Medulla oblongata (tissue), 1 donor: ENCODE results near the gene DRD4.
A peak's percentile ranks its signal among the peaks of the same experiment; 100 is the strongest.

Experiments used
- DNase-seq: peaks from one replicate; pipeline ENCODE4 v3.0.0-alpha.2; 2015; ENCODE audit errors: extremely low spot score

Gene DRD4

DNA sequence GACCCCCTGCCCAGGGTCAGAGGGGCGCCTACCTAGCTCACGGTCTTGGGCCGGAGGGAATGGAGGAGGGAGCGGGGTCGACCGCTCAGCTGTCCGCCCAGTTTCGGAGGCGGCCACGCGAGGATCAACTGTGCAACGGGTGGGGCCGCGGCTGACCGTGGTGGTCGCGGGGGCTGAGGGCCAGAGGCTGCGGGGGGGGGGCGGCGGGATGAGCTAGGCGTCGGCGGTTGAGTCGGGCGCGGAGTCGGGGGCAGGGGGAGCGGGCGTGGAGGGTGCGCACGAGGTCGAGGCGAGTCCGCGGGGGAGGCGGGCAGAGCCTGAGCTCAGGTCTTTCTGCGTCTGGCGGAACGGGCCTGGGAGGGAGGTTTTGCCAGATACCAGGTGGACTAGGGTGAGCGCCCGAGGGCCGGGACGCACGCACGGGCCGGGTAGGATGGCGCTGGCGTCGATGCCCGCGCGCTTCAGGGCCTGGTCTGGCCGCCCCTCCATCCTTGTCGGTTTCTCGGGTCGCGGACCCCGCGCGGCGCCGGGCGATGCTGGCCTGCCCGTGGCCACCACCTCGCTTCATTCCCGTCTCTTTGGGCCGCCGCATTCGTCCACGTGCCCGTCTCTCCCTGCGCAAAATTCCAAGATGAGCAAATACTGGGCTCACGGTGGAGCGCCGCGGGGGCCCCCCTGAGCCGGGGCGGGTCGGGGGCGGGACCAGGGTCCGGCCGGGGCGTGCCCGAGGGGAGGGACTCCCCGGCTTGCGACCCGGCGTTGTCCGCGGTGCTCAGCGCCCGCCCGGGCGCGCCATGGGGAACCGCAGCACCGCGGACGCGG lies at the start of gene DRD4:
DRD4 (plus strand) TSS at position 759 of the 822 bp plus-strand sequence; CDS start at position 795, 36 bp downstream.
- peak; percentile 30 for DNase-seq

DNA sequence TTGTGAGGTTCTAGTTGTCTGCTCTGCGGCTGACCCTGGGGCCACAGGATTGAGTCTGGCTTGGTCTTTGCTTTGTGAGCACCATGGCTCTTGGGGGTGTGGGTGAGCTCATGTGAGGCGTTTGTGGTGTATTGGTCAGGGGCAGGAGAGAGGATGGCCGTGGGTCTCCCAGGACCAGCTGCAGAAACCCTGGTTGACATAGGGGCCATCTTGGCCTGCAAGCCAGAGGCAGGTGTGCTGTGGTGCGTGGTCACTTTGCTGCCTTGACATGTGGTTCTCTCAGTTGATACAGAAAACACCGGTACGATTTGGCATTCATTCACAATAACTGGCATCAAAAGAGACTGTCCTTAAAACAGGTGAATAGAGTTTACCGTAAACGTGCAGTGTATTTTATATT lies 49.5 kb upstream of the DRD4 start:
- DNase-seq: no peak

DNA sequence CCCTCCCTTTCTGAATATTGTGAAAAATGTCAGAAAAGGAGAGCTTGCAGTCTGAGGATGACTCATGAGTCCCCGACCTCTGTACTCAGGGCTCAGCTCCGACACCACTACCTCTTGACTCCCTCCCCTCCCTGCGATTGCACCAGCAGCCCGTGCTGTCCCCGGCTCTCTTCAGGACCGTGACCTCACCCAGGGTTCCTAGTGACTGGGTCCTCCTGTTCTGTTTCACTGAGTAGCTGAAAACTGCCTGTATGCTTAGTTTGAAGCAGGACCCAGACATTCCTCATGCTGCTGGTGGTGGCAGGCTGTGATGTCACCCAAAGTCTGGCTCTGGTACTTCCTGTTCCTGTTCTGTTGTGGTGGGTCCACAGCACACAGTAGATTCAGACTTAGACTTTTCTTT lies 49.1 kb upstream of the DRD4 start:
- DNase-seq: no peak

DNA sequence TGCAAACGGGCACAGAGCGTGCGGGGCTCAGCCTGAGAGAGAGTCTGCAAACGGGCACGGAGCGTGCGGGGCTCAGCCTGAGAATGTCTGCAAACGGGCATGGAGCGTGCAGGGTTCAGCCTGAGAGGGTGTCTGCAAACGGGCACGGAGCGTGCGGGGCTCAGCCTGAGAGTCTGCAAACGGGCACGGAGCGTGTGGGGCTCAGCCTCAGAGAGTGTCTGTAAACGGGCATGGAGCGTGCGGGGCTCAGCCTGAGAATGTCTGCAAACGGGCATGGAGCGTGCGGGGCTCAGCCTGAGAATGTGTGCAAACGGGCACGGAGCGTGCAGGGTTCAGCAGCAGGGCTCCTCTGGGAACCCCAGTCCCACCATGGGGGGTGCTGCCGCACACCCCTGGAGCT lies 47.3 kb upstream of the DRD4 start:
- no peak for DNase-seq

DNA sequence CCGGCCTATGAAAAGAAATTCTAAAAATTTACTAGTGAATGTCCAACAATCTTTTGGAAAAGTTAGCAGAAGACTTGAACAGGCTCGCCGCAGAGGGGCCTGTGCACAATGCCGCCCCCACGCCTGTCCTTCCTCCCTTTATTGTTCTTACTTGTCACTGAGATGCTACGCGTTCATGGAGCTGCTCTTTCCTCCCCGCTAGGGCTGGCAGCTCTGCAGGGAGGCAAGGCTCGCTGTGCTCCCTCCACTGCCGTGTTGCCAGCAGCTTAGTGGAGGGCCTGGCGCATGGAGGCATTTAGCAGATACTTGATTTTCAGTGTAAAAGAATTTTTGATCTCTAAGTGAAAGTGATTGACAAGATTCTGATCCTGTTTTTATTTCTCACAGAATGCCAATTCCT lies 46.1 kb upstream of the DRD4 start:
- no peak for DNase-seq

DNA sequence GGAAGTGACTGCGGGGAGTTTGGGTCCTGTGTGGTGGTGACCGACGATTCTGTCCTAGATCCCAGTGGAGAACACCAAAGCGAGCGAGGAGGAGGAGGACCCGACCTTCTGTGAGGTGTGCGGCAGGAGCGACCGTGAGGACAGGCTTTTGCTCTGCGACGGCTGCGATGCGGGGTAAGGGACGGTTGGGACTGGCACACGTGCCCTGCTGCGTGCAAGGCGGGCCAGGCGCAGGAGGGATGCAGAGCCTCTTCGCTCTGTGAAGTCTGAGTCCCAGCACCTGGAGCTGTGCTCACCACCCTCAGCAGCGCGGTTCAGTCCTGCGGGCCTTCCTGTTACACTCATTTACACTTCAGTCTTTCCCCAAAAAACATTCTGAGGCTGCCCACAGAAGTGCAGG lies 44.6 kb upstream of the DRD4 start:
- DNase-seq: no peak

DNA sequence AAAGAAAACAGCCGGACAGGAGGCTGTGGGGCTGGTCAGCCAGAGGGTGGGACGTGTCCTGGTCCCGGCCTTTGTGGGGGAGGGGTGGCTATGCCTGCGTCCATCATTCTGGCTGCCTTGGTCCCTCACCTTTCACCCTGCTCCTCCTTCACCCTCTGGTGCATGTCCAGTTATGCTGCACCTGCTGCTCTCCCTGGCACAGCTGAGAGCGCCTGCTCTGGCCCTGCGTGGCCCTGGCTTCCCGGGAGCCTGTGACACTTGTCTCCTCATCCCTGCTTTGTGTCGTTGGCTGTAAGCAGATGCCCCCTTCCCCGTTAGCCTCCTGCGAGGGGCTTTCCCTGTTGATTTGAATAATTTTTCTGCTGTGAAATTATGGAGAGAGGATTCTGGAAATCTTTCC lies 44.2 kb upstream of the DRD4 start:
- no peak for DNase-seq

DNA sequence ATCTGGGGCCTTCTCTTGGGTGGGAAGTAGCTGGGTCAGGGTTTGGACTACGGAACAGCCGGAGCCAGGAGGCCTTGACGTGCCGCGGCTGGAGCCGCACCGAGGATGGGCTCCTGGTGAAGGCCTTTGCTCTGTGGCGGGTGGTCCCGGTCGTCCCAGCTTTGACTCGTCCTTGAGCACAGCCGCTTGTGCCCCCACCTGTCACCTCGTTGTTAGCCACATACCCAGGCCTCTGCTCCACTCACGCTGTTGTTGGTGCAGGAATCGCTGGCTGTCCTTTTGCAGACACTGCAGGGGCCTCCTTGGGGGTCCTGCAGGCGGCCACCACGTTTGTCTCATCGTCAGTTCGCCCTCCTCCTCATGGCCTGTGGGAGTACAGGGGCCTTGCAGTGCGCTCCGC lies 43.7 kb upstream of the DRD4 start:
- no peak for DNase-seq

DNA sequence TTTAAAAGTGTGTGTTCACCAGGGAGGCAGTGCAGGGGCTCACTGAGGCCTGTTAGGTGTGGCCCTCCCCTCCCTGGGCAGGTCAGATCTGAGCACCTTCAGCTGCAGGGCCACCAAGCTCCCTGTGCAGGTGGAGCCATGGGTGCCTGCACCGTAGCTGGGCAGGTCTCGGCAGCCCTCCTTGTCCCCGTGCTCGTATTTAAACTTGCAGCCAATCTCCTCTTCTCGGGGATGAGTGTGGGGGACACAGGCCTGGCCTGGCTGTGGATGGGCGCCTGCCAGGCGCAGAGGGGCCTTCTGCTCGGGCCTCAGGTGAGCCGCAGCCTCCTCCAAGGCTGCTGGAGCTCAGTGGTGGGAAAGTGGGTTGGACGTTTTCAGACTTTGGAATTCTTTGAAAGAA lies 41.7 kb upstream of the DRD4 start:
- DNase-seq: no peak

DNA sequence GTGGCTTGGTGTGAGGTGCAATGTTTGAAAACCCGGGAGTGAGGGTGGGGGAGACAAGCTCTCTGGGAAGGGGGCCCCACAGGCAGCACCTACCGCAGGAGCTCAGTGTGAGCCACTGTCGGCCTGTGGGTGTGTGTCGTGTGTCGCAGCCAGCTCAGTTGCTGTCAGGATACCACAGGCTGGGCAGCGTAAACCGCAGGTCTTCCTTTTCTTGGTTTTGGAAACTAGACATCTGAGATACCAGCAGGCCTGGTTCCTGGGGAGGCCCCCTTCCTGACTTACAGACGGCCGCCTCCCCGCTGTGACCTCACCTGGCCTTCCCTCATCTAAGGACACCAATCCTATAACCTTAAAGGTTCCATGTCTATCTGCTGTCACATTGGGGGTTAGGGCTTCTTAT lies 40.7 kb upstream of the DRD4 start:
- DNase-seq: no peak

DNA sequence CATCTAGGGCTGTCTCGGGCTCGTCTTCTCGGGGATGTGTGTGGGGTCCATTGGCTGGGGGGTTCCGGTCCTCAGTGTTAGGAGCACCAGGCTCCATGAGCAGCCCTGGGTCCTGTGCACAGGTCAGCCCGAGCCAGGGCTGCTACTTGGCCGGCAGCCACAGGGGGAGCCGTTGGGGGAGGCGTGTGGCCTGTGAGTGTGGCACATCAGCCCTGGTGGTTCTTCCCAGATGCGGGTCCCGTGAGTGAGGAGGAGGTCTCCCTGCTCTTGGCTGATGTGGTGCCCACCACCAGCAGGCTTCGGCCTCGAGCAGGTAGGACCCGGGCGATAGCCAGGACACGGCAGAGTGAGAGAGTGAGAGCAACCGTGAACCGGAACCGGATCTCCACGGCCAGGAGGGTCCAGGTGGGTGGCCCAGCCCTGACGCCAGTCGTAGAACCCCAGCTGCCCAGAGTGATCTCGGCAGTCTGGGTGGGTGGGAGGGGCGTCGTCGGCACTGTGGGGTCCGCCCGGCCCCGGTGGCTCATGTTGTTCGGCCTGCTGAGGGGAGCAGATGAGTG lies 39.8 kb upstream of the DRD4 start:
- no peak for DNase-seq

DNA sequence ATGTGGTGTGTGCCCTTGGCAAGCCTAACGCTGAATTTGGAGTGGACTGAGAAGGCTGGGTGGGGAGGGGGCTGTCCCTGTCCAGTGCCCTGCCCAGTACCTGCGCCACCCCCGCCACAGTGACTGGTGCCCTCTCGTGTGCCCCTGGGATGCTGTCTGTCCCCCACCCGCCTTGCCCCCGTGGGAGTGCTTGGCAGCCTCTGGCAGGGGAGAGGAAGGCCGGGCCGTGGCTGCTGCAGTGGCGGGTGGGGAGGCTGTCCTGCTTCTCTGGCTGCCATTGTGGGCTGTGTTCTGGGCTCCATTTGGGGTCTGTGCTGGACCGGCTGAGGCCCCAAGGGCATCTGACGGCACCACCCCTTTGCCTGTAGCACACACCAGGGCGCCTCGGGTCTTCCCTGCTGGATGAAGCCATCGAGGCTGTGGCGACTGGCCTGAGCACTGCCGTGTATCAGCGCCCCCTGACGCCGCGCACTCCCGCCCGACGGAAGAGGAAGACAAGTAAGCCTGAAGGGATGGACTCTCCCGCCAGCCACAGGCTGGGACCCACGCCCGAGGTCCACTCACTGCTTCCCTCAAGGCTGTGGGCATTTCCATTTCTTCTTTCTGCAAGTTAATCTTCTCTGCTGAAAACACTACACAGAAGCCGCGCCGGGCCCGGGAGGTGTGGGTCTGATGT lies 38.9 kb upstream of the DRD4 start:
- no peak for DNase-seq

DNA sequence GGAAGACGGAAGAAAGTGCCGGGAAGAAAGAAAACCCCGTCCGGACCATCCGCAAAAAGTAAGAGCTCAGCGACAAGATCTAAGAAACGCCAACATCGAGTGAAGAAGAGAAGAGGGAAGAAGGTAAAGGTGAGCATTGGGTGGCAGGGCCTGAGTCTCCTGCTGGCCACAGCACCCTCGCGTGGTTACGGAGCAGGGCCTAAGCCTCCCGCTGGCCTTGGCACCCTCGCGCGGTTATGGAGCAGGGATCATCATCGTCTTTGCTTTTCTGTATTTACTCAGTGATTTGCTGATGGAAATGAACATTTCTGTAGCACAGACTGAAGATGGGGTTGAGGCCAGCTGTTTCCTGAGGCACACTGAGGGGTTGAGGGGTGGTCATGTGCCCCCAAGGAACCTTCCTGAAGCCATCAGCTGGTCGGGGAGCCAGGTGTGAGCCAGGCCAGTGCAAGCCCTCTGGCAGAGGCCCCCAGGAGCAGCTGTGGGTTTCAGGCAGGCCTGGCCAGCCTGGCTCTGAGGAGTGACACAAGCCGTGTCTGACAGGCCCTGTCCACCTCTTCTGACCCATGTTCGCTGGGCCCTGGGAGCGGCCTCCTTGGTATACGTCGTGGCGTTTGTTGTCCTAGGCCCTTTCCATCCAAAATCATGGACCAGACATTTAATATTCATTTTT lies 35.4 kb upstream of the DRD4 start:
- no peak for DNase-seq

DNA sequence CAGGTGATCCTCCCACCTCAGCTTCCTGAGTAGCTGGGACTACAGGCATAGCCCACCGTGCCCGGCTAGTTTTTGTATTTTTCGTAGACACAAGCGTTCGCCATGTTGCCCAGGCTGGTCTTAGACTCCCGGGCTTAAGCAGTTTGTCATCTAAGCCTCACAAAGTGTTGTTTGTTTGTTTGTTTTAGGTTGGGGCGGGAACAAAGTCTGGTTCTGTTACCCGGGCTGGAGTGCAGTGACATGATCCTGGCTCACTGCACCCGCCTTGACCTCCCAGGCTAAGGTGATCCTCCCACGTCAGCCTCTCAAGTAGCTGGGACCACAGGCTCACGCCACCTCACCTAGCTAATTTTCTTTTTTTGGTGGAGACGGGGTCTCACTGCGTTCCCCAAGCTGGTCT lies 33.9 kb upstream of the DRD4 start:
- DNase-seq: no peak

DNA sequence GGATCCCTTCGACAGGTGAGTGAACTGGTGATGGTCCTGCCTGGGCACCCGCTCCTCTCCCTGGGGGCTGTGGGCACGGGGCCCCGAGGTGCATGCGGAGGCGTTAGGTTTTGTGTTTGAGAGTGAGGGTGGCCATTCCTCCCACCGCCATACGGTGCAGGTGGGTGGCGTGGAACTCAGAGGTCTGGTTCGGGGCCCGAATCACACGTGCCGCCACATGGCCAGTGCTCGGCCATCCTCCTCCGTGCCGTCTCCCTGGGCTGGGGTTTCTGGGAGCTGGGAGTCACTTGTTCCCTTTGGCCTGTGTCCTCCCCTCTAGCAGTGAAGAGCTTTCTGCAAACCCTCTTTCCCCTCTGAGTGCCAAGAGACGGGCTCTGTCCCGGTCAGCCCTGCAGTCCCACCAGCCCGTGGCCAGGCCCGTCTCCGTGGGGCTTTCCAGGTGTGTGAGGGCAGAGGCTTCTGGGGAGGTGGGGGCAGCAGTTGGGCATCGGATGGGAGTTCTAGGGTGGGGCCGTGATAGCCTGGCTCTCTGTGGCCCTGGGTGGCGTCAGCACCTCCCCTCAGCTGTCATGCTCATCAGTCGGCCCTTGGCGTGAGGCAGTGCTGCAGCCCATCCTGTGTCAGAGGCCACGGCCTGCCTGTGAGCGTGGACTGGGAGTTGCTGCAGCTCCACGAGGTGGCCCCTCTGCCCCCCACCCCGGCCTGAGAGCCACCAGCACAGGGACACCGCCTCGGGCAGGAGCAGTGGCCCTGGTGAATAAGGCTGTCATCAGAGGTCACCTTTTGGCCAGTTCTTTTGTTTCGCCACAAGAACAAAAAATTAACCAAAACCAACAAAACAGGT lies 31.6 kb upstream of the DRD4 start:
- DNase-seq: no peak

DNA sequence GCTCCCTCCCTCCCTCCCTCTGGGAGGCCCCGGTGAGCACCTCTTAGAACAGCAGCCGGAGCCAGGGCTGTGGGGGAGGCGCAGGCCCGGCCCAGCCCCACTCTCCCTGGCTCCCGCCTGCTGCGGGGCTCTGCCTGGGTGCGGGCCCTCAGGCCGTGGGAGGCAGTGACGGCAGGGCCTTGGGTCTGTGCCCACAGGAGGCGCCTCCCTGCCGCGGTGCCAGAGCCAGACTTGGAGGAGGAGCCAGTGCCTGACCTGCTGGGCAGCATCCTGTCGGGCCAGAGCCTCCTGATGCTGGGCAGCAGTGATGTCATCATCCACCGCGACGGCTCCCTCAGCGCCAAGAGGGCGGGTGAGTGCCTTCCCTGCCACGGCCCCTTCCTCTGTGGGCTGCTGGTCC lies 30.8 kb upstream of the DRD4 start:
- DNase-seq: peak; percentile 22

DNA sequence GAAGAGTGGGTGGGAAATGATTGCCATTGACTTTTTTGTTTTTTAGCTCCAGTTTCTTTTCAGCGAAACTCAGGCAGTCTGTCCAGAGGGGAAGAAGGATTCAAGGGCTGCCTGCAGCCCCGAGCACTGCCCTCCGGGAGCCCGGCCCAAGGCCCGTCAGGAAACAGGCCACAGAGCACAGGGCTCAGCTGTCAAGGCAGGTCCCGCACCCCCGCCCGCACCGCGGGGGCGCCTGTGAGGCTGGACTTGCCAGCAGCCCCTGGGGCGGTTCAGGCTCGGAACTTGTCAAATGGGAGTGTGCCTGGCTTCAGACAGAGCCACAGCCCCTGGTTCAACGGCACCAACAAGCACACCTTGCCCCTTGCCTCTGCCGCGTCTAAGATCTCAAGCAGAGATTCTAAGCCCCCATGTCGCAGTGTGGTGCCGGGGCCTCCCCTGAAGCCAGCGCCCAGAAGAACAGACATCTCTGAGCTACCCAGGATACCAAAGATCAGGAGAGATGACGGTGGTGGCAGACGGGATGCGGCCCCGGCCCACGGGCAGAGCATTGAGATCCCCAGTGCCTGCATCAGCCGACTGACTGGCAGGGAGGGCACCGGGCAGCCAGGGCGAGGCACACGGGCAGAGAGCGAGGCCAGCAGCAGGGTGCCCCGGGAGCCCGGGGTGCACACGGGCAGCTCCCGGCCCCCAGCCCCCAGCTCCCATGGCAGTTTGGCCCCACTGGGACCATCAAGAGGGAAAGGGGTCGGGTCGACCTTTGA lies 29.9 kb upstream of the DRD4 start:
- DNase-seq: no peak

DNA sequence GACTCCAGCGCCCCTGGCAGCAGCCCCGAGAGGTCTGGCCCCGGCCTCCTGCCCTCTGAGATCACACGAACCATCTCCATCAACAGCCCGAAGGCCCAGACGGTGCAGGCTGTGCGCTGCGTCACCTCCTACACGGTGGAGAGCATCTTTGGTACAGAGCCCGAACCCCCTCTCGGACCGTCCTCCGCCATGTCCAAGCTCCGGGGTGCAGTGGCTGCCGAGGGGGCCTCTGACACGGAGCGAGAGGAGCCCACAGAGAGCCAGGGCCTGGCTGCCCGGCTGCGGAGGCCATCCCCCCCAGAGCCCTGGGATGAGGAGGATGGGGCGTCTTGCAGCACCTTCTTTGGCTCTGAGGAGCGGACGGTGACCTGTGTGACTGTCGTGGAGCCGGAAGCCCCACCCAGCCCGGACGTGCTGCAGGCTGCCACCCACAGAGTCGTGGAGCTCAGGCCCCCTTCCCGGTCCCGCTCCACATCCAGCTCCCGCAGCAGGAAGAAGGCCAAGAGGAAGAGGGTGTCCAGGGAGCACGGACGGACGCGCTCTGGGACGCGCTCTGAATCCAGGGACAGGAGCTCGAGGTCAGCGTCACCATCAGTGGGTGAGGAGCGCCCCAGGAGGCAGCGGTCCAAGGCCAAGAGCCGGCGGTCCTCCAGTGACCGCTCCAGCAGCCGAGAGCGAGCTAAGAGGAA lies 29.0 kb upstream of the DRD4 start:
- no peak for DNase-seq

DNA sequence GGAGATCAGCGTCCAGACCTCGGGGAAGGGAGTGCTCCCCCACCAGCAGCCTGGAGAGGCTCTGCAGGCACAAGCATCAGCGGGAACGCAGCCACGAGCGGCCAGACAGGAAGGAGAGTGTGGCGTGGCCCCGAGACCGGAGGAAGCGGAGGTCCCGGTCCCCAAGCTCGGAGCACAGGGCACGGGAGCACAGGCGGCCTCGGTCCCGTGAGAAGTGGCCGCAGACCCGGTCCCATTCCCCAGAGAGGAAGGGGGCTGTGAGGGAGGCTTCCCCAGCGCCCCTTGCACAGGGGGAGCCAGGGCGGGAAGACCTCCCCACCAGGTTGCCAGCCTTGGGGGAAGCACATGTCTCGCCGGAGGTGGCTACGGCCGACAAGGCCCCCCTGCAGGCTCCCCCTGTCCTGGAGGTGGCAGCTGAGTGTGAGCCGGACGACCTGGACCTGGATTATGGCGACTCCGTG lies 28.2 kb upstream of the DRD4 start:
- no peak for DNase-seq

DNA sequence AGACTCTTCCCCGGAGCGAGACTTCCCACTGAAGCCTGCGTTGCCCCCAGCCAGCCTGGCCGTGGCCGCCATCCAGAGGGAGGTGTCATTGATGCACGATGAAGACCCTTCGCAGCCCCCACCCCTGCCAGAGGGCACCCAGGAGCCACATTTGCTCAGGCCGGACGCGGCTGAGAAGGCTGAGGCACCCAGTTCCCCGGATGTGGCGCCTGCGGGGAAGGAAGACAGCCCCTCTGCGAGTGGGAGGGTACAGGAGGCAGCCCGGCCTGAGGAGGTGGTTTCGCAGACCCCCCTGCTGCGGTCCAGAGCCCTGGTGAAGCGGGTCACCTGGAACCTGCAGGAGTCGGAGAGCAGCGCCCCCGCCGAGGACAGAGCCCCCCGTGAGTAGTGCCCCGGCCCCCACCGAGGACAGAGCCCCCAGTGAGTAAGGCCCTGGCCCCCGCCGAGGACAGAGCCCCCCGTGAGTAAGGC lies 27.7 kb upstream of the DRD4 start:
- no peak for DNase-seq
